HG03095 (cell line): Measurements from ENCODE around the gene OAS3.
"Not testable (repeated sequence)": the region's sequence is repeated elsewhere in the genome, so short reads cannot be mapped to it uniquely, and the experiment has no call there.

Experiments
- ATAC-seq: cut with Tn5 transposase; IDR thresholded peaks from one replicate; pipeline ENCODE4 v1.9.1; 2021; ENCODE audit warnings: moderate library complexity; ENCODE audit not compliant: unreplicated experiment

The OAS3 gene

DNA sequence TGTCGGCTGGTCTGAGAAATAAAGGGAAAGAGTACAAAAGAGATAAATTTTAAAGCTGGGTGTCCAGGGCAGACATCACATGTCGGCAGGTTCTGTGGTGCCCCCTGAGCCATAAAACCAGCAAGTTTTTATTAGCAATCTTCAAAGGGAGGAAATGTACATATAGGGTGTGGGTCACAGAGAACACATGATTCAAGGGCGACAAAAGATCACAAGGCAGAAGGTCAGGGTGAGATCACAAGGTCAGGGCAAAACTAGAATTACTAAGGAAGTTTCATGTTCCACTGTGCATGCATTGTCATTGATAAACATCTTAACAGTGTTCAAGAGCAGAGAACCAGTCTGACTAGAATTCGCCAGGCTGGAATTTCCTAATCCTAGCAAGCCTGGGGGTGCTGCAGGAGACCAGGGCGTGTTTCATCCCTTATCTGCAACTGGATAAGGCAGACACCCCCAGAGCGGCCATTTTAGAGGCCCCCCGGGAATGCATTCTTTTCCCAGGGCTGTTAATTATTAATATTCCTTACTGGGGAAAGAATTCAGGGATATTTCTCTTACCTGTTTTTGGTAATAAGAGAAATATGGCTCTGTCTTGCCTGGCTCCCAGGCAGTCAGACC is 11.7 kb upstream of the OAS3 start:
- not testable (repeated sequence) for ATAC-seq

DNA sequence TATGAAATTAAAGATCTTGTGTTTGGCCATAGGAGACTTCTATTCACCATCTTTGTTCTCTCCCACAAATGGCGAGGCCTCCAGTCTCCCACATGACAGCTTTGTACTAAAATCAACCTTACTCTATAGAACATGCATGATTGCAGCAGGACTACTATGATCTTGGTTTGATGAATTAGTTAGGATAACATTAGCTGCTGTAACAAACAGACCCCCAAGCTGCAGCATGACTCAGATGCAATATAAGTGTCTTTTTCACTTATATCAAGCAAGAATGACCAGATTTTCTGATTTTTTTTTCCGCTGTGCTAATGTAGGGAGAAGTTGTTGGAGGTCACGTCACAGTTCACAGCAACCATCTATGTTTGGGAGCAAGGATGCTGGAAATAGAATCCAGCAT is 10.8 kb upstream of the OAS3 start:
- no peak for ATAC-seq

DNA sequence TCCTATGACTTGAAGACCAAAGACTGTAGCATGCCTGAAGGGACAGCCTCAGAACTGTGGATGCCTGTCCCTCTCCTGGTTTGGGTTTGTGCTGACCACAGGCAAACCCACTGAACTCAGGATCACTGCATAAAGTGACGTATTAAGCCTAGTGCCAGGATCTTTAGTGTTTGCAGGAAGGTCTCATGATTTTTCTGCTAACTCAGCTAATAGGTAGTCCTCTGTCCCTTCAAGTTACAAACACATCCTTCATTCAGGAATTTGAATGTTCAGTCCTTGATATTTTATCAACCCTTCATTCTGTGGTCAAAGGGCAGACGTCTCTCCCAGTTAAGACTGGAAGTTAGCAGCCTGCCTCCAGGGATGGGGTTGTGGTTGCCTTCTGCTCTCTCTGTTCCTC is 10.3 kb upstream of the OAS3 start:
- ATAC-seq: no peak

DNA sequence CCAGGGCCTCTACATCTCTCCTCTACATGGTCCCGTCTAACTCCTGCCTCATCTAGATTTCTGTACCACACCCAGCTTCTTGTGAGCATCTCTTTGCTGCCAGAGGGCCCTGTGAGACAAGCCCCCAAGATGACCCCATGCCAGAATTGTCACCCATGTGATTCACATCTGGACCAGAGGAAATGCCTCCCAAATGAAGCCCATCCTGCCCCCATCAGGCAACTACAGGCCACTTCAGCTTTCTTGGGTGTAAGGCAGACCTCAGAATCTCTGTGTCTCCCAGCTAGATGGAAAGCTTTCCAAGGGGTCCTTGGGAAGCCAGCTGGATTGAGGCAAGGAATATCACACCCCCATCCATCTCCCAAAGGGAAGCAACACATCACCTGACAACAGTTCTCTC is 9.3 kb upstream of the OAS3 start:
- ATAC-seq: no peak

GRCh38 chr12:112929715-112930114 is 8.6 kb upstream of the OAS3 start:
- ATAC-seq: no peak

DNA sequence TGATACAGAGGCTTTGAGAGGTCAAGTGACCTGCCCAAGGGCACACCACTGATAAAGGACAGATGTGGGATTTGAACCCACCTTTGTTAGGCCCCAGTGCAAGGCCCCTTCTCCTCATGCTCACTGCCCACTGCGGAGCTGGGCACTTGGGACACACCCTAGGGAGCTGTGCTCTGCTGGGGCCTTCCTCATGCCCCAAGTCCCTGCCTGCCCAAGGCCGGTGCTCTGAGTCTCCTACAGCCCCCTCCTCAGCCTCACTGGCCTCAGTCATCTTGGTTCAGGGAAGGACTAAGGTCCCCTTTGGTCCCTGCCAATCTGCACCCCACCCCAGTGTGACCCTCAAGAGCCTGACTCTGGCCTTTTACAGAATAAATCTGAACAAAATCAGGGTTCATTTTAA is 7.9 kb upstream of the OAS3 start:
- no peak for ATAC-seq

GRCh38 chr12:112932485-112933128 is 5.7 kb upstream of the OAS3 start:
- ATAC-seq: no peak

DNA sequence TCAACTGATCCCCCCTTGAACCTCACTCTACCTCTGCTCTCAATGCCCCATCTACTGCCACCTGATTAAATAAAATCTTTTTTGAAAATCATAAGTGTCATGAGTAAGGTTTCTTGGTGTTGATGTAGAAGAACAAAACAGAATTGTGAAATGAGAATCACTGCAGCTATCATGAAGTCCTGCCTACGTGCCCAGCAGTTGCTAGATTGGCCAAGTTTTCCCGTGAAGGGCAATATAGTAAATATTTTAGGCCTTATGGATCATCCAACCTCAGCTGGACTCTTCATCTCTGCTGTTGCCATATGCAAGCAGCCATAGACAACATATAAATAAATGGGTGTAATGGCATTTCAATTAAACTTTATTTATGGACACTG is 5.2 kb upstream of the OAS3 start:
- no peak for ATAC-seq

DNA sequence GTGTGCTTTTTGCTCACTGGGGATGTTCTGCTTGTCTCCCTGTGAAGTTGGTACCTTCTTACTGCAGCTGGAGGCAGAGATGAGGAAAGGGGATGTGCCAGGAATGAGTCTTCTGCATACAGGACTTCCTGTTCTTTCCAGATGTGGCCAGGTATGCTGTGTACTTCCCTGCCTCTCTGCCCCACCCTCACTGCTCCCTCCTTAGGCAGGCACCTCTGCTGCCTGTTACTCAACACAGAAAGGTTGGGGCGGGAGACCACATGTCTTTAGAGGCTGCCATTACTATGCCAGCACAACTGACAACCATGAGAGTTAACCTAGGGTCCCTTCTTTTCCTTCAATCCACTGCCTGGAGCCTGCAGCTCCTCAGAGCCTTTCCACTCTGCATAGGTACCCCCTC is 2.0 kb upstream of the OAS3 start:
- no peak for ATAC-seq

DNA sequence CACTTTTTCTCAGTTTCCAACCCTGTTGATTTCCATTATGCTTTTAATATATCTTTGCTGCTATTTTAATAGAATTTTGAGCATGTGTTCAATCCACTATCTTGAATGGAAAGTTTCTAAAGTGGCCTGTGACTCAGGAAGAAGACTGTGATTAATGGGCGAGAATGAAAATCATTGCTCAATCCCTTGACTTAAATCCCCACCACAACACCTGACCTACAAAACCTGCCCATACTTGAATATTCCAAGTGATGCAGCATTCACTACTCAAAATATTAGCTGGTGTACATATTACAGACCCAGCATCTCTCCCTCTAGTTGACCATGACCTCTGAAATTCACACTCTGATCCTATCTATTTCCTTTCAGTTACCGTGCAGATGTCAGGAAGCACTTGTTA is 1.3 kb upstream of the OAS3 start:
- no peak for ATAC-seq

DNA sequence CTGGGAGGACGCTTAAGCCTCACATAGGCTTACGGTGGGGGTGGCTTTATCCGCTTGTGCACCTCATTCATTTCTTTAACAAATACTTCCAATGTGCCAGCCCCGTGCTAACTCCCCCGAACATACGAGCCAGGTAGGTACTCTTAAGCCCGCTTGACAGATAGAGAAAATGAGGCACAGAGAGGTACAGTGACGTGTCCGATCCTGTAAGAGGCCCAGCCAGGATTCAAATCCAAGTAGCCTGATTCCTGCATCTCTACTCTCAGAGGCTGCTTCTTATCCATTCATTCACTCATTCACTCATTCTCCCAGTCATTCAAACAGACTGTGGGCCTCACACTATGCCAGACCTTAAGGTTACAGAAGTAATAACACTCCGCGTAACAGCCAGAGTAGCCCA is 477 bp downstream of the OAS3 start:
- no peak for ATAC-seq

GRCh38 chr12:112939761-112940381 is 1.6 kb downstream of the OAS3 start:
- peak; percentile 65 for ATAC-seq

DNA sequence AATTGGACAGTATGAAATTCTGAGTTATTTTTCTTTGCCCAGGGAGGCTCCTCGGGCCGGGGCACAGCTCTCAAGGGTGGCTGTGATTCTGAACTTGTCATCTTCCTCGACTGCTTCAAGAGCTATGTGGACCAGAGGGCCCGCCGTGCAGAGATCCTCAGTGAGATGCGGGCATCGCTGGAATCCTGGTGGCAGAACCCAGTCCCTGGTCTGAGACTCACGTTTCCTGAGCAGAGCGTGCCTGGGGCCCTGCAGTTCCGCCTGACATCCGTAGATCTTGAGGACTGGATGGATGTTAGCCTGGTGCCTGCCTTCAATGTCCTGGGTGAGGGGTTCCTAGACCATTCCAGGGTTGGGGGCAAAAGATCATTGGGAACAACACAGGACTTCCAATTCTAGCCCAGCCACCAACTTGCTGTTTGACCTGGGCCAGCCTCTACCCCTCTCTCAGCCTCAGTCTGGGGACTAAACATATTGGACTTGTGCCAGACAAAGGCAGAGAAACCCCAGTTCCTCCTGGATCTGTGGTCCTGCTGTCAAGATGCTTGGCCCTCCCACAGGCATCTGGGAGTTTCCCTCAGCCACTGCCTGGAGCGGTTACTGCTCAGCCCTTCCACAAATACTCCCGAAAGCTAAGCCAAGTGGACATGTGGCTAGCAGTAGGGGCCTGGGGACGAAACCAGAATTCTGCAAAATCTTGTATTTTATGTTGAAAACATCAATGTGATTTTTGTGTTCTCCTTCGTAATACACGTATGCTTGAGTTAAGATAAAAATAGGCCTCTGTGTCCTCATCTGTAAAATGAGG is 3.5 kb downstream of the OAS3 start:
- no peak for ATAC-seq

DNA sequence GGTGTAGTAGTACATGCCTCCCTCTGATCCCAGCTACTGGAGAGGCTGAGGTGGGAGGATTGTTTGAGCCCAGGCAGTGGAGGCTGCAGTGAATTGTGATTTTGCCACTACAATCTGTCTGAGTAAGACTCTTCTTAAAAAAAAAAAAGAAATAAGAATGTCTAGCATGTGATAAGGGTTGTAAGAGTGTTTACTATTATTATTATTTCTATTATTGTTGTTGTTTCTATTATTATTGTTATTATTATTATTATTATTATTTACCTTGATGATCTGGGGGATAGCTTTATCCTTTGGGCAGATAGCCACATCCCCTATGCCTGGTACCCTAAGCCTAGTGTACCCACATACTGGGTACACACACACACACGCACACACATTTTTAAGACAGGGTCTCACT is 4.3 kb downstream of the OAS3 start:
- ATAC-seq: no peak

DNA sequence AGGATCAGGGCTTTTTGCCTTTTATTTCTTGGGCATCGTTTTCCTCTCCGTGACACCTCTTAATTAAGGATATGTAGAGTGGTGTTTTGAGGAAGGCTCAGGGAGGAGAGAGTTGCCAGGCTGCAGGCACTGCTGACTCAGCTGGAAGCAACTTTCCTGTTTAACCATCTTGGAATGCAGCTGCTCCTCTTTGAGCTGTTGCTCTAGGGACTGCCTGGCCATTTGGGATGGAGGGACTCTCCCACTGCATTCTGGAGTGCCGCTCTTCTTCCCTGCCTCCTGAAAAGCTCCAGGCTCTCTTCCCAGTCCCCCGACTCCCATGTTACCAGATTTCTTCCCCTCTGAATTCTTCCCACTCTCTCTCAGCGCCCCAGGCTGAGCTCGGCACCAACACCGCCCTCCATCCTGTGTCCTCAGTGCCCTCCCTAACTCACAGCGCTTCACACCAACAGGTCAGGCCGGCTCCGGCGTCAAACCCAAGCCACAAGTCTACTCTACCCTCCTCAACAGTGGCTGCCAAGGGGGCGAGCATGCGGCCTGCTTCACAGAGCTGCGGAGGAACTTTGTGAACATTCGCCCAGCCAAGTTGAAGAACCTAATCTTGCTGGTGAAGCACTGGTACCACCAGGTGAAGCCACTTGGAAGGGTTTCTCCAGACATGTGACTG is 5.9 kb downstream of the OAS3 start:
- ATAC-seq: no peak

- no peak for ATAC-seq
These were observed 7.2 kb downstream of the OAS3 start for GRCh38 chr12:112945515-112945914.

- ATAC-seq: no peak
These were observed 8.1 kb downstream of the OAS3 start for GRCh38 chr12:112946236-112947000.

DNA sequence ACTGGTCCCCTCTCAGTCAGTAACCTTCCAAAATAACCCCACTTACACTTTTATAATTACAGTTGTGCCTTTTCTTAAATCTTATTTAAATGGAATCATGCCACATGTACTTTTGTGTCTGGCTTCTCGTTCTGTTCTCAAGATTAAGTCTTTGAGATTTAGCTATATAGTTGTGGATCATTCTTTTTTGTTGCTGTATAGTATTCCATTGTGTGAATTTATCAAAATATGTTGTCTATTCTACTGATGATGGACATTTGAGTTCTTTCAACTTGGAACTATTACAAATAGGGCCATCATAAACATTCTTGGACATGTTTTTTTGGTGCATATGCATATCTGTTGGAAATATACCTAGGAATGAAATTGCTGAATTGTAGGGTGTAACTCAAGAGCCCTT is 9.0 kb downstream of the OAS3 start:
- no peak for ATAC-seq

GRCh38 chr12:112947761-112948160 is 9.5 kb downstream of the OAS3 start:
- ATAC-seq: no peak

- no peak for ATAC-seq
These were observed 10.5 kb downstream of the OAS3 start for GRCh38 chr12:112948806-112949205.

- ATAC-seq: no peak
These were observed 12.4 kb downstream of the OAS3 start for GRCh38 chr12:112950701-112951100.
